Peyer's patch (tissue), 4 donors: ENCODE measurements around the gene CCND1.
"Not testable (repeated sequence)": the region's sequence is repeated elsewhere in the genome, so short reads cannot be mapped to it uniquely, and the experiment has no call there.

Experiments
- POLR2A ChIP-seq, 2 donors: fragments of 450-650 bp; IDR thresholded peaks; one replicate each; pipeline ENCODE4 v1.5.1; 2017; ENCODE audit warnings: antibody characterized with exemption in 2 of 2, mild to moderate bottlenecking in 2 of 2, moderate library complexity in 2 of 2
- TF ChIP-seq, protein P1 (sequence below), 6 experiments: fragments of 450-650 bp in 4 of 6; fragments of 200-600 bp in 2 of 6; sonication (generic) in 1 of 6; IDR thresholded peaks; one replicate each; pipeline ENCODE4 v1.5.1; 2017 to 2019; ENCODE audit warnings: antibody characterized with exemption in 6 of 6, mild to moderate bottlenecking in 3 of 6, moderate library complexity in 1 of 6

GRCh38 chr11:69687969-69688771 lies 47.2 kb downstream of the CCND1 start:
- TF ChIP-seq, protein P1, sequence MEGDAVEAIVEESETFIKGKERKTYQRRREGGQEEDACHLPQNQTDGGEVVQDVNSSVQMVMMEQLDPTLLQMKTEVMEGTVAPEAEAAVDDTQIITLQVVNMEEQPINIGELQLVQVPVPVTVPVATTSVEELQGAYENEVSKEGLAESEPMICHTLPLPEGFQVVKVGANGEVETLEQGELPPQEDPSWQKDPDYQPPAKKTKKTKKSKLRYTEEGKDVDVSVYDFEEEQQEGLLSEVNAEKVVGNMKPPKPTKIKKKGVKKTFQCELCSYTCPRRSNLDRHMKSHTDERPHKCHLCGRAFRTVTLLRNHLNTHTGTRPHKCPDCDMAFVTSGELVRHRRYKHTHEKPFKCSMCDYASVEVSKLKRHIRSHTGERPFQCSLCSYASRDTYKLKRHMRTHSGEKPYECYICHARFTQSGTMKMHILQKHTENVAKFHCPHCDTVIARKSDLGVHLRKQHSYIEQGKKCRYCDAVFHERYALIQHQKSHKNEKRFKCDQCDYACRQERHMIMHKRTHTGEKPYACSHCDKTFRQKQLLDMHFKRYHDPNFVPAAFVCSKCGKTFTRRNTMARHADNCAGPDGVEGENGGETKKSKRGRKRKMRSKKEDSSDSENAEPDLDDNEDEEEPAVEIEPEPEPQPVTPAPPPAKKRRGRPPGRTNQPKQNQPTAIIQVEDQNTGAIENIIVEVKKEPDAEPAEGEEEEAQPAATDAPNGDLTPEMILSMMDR (IDR thresholded peaks at IDR 0.05): not testable (repeated sequence)
- TF ChIP-seq POLR2A (IDR thresholded peaks at IDR 0.05): not testable (repeated sequence)
